Activated CD8-positive, alpha-beta memory T cell treated with anti-CD3 and anti-CD28 coated beads, Interleukin-2, amount 50 U/mL, for 24 hours (primary cell): Measurements from ENCODE around the gene TTI1.
A peak's percentile ranks its signal among the peaks of the same experiment; 100 is the strongest.

Source experiments
- DNase-seq: peaks from one replicate; pipeline ENCODE4 v3.0.0-alpha.2; 2020; ENCODE audit errors: extremely low read depth

The TTI1 gene

GRCh38 chr20:38055294-38055693 lies 22.0 kb upstream of the TTI1 start:
- DNase-seq, result no peak

- DNase-seq, result no peak
Observed at GRCh38 chr20:38054647-38055046, 21.4 kb upstream of the TTI1 start.

DNA sequence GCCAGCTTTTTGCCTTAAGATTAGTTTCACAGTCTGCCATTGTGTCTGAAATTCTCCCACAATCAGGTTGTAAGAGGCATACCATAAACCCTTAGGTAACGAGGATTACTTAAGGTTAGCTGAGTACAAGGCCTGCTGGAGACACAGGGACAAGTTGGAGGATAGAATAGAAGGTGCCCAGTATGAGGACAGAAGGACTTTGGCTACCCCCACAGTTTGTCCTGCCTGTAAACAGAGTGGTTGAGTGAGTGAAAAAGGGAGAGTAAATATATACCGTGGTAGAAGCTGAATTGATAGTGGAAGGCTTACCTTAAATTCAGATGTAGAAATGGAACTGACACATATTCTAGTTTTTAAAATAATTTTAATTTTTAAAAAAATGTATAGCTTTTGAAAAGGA lies 19.6 kb upstream of the TTI1 start:
- DNase-seq, result no peak

DNA sequence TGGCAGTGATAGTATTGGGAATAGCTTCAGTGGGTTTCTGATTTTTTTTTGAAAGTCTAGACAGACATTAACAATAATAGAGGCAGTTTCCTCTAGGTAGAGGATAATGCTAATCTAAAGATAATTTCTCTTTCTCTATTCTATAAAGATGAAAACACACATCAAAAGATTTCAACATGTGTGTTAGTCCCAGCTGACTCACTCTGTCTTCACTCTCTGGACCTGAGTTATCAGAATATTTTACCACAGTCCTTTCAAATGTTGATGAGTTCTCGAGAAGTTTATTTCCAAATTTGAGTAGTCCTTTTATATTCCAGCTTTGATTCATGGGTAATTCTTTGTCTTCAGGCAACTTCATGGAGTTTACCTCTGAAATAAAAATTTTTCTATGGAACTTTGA lies 17.4 kb upstream of the TTI1 start:
- DNase-seq, result no peak

- DNase-seq, result no peak
Observed at GRCh38 chr20:38049800-38050199, 16.5 kb upstream of the TTI1 start.

DNA sequence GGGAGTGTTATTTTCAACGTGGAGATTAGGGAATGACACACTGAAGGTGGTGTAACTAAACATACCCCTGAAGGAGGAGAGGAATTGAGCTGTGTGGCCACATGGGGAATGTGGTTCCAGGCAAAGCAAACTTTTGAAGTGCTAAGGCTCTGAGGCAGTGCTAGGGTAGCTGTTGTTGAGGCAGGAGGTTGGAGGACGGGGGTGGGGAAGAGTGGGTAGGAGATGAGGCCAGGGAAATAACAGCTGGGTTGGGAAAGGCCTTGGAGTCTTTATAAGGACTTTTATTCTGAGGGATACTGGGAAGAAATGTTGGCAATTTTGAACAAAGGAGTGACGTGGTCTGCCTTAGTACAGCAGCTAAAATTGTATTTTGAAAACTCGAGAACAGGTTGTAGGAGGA lies 13.3 kb upstream of the TTI1 start:
- DNase-seq, result no peak

DNA sequence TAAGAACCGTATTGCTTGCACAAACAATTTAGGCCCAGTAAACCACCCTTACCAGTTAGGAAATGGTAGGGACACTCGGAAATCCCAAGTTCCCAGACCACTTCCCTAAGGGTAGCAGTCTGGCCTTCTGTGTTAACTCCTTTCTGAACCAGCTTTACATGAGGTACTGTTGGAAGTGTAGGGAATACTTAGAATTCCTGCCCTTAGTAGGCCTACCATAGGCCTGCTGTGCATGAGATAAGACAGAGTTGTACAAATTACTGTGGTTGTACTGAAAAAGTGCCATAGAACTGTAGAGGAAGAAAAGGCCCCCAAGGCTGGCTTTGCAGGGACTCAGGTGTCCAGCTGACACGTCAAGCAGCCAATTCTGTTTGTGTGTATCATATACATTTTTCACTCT lies 11.4 kb upstream of the TTI1 start:
- DNase-seq, result no peak

DNA sequence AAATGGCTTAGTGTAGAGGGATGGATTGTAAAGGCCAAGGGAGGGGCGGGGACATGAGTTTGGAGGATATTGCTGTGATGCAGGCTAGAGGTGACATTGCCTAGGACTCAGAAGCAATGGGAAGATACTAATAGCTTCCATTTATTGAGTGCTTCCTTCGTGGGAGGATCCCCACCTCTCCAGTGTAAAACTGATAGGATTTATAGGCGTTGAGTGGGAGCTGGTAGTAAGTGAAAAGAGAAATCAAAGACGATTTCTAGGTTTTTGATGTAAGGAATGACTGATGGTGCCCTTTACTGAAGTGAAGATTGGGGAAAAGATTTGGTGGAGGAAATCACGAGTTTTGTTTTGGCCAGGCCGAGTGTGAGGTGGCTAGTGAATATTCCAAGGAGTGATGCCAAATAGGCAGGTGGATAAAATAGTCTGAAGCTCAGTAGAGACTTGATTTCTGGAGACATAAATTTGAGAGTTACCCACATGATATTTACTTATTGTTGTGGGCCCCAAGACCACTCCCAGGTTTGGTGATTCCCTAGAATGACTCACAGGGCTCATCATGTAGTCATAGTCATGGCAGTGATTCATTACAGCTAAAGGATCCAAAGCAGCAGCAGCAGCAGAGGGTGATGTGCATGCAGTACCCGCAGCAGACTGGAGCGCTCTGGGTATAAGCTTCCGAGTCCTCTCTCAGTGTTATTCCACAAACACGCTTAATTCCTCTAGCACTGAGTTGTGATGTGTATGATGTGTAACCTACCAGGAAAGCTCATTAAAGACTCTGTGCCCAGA lies 10.4 kb upstream of the TTI1 start:
- DNase-seq, result no peak

- no peak for DNase-seq
Observed at GRCh38 chr20:38040276-38040675, 7.0 kb upstream of the TTI1 start.

DNA sequence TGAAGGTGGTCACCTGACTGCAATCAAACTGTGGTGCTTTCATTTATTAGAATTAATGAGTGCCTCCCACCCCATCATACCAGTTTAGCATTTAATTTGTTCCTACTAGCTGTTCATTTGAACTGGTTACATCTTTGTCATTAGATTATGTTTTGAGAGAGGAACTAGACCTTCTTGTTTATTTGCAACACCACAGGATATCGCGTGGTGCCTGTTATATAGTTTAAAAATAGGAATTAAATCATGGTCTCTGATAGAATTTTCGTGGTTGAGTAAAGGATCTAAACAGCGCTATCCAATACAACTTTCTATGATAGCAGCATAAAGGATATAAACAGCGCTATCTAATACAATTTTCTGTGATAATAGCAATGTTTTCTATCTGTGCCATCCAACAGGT lies 3.1 kb upstream of the TTI1 start:
- DNase-seq, result no peak

DNA sequence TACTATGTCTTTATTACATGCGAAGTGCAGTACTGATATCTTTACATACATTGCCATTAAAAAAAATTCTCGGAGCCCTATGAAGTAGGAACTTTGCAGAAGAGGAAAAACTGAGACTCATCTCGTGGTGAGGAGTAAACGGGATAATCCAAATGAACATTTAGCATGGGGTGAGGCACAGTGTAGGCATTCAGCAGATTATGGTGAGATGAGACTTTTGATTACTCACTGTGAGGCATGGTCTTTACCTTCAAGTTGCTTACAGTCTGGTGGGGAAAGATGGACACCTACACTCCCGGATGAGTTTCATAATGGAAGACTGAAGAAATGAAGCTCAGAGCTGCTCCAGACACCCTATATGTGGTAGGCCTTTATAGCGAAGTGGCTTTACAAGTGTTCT lies 1.7 kb upstream of the TTI1 start:
- DNase-seq, result no peak

DNA sequence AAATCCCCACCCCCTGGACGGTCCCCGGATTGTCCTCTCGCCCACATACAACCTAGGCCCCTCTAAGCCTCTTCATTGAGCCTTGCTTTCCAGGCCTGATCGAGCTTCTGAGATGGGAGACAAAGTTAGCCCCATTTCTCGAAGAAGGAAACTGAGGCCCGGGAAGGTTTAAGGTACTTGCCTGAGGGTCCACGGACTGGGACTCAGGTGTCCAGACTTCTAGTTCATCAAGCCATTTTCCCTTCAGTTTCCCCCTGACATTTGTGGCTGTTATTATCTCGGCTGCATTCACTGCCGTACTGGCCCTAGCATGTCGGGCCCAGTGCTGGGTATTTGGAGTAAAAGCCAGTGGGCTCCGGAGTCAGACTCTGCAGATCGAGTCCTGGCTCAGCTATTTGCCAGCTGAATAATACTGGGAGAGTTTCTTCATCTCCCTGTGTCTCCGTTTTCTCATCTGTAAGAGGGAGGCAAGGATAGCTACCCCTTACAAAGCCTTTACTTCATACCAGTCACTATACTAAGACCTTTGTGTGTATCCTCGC lies 923 bp upstream of the TTI1 start:
- no peak for DNase-seq

DNA sequence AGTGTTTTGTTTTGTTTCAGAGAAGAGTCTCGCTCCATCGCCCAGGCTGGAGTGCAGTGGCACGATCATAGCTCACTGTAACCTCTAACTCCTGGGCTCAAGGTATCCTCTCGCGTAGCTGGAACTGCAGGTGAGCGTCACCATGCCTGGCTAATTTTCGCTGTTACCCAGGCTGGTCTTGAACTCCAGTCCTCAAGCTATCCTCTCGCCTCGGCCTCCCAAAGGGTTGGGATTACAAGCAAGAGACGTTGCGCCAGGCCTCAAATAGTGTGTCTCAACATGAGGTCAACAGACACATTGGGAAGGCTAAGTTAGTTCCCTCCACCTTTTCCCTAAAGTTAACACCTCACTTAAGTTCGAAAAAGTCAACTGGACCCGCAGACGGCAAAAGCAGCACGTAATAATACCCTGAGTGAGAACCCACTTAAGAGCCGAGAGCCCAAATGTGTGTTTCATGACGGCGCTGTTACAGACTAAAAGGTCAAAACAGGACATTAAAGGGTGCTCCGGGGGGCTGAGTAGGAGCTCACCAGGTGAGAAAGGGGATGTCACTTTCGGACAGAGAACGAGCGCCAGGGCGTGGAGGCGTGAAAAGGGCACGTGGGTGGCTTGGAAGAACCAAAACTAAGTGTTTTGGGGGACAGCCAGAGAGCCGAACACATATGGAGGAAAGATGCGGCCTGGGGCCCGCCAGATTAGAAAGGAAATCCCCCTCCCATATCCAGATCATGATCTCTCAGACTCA lies 499 bp downstream of the TTI1 start:
- peak; percentile 39 for DNase-seq

DNA sequence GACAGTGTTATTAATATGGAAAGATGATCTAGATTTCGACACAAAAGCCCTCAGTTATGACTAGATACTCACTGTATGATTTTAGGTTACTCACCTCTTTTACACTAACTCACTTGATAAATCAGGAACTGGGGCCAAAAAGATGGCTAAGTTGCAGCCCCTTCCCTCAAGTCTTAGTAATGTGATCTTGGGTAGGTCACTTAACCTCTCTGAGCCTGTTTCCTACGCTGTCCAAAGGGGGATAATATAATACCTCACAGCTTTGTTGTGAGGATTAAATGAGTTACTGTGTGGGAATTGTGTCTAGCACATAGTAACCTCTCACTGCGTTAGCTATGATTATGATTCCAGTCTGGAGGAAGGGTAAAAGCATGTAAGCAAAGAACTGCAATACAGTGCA lies 1.3 kb downstream of the TTI1 start:
- no peak for DNase-seq

DNA sequence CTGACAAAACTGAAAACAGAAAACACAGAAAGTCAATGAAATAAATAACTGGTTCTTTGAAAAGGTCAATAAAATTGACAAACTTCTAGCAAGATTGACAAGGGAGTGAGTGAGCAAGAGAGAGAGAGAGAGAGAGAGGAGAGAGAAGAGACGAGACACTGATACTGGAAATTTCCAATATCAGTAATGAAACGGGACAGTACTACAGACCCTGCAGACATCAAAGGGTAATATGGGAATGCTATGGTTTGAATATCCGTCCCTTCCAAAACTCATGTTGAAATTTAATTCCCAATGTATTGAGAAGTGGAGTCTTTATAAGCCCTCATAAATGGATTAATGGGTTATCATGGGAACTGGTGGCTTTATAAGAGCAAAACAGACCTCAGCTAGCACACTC lies 3.8 kb downstream of the TTI1 start:
- DNase-seq, result no peak

GRCh38 chr20:38024496-38024895 lies 8.8 kb downstream of the TTI1 start:
- no peak for DNase-seq

DNA sequence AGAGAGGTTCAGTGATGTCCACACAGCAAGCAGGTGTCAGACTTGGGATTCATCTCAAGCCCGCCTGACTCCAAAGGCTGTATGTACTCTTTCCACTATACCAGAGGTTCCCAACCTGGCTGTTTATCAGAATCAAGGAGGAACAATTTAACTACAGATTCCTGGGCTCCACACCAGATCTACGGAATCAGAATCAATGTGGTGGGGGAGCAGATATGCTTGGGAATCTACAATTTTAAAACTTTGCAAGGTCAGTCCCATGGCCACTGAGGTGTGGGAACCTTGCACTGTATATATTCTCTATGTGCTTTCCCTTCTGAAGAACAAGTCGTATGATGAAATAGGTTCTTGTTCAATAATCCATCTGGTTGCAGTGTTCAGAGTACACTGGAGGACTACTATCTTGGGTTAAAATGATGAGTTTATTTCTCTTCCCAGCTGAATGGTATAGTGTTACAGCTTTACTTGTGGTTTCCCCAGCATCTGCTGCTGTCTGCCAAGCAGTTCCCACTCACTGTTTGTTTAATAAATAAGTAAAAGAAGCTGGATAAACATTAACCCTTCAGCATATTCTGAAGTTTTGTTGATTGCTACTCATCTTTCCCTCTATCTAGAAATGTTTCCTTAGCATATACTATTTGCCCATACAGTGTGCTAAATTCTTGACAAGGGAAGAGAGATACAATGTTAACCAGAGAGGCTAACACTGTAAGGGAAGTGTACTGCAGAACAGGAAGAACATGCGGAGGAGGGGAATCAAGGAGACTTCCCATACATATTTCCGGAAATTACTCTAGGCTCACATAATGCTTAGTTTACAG lies 9.9 kb downstream of the TTI1 start:
- no peak for DNase-seq

GRCh38 chr20:38021087-38021772 lies 12.0 kb downstream of the TTI1 start:
- no peak for DNase-seq

GRCh38 chr20:38018385-38018784 lies 14.9 kb downstream of the TTI1 start:
- no peak for DNase-seq

GRCh38 chr20:38017959-38018358 lies 15.3 kb downstream of the TTI1 start:
- no peak for DNase-seq

DNA sequence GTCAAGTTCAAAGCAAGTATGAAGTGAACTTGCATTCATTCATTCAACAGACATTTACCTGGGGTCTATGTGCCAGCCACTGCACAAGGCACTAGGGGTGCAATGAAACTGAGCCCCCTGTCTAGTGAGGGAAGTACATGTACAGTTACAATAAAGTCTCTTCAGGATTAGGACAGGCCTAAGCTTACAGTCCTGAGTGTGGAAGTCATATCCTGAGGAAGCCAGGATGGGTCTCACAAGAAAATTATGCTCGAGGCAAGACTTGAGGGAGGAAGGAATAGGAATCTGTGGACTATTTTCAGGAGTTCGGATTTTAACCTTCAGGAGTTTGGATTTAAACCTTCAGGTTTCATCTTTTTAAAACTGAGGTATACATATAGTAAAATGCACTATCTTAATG lies 19.4 kb downstream of the TTI1 start:
- no peak for DNase-seq

DNA sequence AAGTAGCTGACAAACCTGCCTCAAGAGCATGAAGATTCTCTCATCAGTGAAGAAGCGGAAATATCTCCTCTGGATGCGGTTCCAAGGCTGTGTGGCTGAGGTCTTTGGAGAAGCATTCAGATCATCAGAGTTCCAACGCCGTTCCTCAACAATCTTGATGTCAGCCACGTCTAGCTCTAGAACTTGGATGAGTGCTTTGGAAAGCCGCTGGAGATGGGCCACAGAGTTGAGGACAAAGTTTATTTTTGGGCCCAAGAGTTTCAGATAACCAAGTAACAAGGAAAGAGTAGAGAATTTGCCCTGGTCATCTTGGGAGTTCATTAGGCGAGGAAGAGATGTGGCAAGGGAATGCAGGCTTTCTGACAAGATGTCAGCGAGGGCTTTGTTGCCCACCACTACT lies 20.9 kb downstream of the TTI1 start:
- no peak for DNase-seq
